Tibial artery (tissue), 4 donors: ENCODE measurements around the gene CA9.

ENCODE experiments used
- DNase-seq, 2 donors: peaks; one replicate each; pipeline ENCODE4 v3.0.0-alpha.2; 2019
- H3K27ac ChIP-seq, 2 donors: fragments of 200-600 bp; sonication (generic) in 1 of 2; 1 replicate in 1 of 2; 2 replicates in 1 of 2; pipeline ENCODE4 v1.5.1; 2018 to 2019; ENCODE audit warnings: mild to moderate bottlenecking in 1 of 2
- H3K27me3 ChIP-seq, 2 donors: fragments of 200-600 bp; sonication (generic) in 1 of 2; one replicate each; pipeline versions ENCODE4 v1.5.1 to v1.6.0; 2016 to 2019
- H3K36me3 ChIP-seq, 3 donors: fragments of 200-600 bp; sonication (generic) in 2 of 3; one replicate each; pipeline ENCODE4 v1.5.1; 2016 to 2019; ENCODE audit warnings: mild to moderate bottlenecking in 2 of 3
- H3K4me1 ChIP-seq, 4 donors: fragments of 200-600 bp; sonication (generic) in 2 of 4; 1 replicate in 3 of 4; 2 replicates in 1 of 4; pipeline ENCODE4 v1.5.1; 2016 to 2019
- H3K4me3 ChIP-seq, 2 donors: fragments of 200-600 bp; sonication (generic) in 1 of 2; 1 replicate in 1 of 2; 2 replicates in 1 of 2; pipeline ENCODE4 v1.5.1; 2018 to 2019; ENCODE audit warnings: mild to moderate bottlenecking in 2 of 2
- H3K9me3 ChIP-seq, 3 donors: fragments of 200-600 bp; sonication (generic) in 1 of 3; one replicate each; pipeline ENCODE4 v1.5.1; 2016 to 2019
- CTCF ChIP-seq, 2 experiments: fragments of 200-600 bp in 1 of 2; fragments of 450-650 bp in 1 of 2; IDR thresholded peaks; one replicate each; pipeline ENCODE4 v1.5.1; 2017 to 2019; ENCODE audit warnings: antibody characterized with exemption in 2 of 2, mild to moderate bottlenecking in 1 of 2, moderate library complexity in 1 of 2
- intact Hi-C: fragments of 100-400 bp; cut with DNase I; formaldehyde crosslinking; loops from one replicate; pipeline ENCODE4 v1.15.0; 2023; ENCODE audit warnings: low total_unique reads

The CA9 gene

GRCh38 chr9:35660966-35661415 is 12.7 kb upstream of the CA9 start:
- Histone ChIP-seq H3K4me3 (peak overlapping the region; percentile 87 to 99), H3K27ac (peak overlapping the region; percentile 99 to 100), H3K9me3 (no peaks in the 10 kb centered on the region), H3K27me3 (no peaks in the 10 kb centered on the region), H3K36me3 (peaks cover 15 to 35% (median 21%) of the 10 kb centered on the region in 3 donors), H3K4me1 (peaks cover 0 to 70% (median 32%) of the 10 kb centered on the region in 4 donors)
- peak in 1 of 2 experiments; percentile 67 for TF ChIP-seq CTCF (IDR thresholded peaks at IDR 0.05)
- DNase-seq, result peak; percentile 34 to 74
- intact Hi-C loops, result loop anchor here (5.0 kb wide), 1 partner anchor 36 kb away; no protein-coding TSS in a partner anchor

GRCh38 chr9:35661756-35662350 is 11.9 kb upstream of the CA9 start:
- H3K4me1 ChIP-seq, result peaks cover 0 to 67% (median 32%) of the 10 kb centered on the region in 4 donors

DNA sequence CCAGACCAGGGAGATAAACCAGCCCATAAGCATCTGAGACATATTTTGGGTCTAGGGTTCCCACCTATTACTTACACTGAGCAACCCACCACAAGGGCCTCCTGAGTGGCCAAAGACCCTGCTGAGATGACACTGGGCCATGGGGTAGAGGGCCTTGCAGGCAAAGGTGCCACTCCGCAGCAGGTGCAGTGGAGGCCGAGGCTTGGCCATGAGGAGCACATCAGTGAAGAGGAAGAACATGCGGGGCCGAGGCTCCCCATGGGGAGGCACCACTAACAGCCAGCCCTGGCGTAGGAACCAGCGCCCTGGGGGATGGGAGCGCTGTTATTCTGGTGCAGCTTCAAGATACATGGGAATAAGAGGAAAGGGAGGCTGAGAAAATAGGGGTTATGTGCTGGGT is 11.3 kb upstream of the CA9 start:
- DNase-seq, result no peak
- no peaks in the 10 kb centered on the region for H3K27me3 ChIP-seq
- H3K4me3 ChIP-seq, result no peak overlapping the region
- H3K4me1 ChIP-seq, result peaks cover 0 to 62% (median 32%) of the 10 kb centered on the region in 4 donors
- H3K9me3 ChIP-seq, result no peaks in the 10 kb centered on the region
- intact Hi-C loops, result loop anchor here (5.0 kb wide), 1 partner anchor 35 kb away; no protein-coding TSS in a partner anchor
- peak overlapping the region; percentile 99 to 100 for H3K27ac ChIP-seq
- no peak for TF ChIP-seq CTCF (IDR thresholded peaks at IDR 0.05)
- peaks cover 15 to 35% (median 21%) of the 10 kb centered on the region in 3 donors for H3K36me3 ChIP-seq

More at GRCh38 chr9:35661756-35662350, 11.9 kb upstream of the CA9 start:
- Histone ChIP-seq H3K36me3 (peaks cover 15 to 35% (median 21%) of the 10 kb centered on the region in 3 donors), H3K27ac (peak overlapping the region; percentile 99 to 100), H3K4me3 (peak overlapping the region in 1 of 2 donors; percentile 99), H3K9me3 (no peaks in the 10 kb centered on the region), H3K27me3 (no peaks in the 10 kb centered on the region)
- TF ChIP-seq CTCF (IDR thresholded peaks at IDR 0.05), result no peak
- no peak for DNase-seq
- intact Hi-C loops, result loop anchor here (5.0 kb wide), 1 partner anchor 35 kb away; no protein-coding TSS in a partner anchor

DNA sequence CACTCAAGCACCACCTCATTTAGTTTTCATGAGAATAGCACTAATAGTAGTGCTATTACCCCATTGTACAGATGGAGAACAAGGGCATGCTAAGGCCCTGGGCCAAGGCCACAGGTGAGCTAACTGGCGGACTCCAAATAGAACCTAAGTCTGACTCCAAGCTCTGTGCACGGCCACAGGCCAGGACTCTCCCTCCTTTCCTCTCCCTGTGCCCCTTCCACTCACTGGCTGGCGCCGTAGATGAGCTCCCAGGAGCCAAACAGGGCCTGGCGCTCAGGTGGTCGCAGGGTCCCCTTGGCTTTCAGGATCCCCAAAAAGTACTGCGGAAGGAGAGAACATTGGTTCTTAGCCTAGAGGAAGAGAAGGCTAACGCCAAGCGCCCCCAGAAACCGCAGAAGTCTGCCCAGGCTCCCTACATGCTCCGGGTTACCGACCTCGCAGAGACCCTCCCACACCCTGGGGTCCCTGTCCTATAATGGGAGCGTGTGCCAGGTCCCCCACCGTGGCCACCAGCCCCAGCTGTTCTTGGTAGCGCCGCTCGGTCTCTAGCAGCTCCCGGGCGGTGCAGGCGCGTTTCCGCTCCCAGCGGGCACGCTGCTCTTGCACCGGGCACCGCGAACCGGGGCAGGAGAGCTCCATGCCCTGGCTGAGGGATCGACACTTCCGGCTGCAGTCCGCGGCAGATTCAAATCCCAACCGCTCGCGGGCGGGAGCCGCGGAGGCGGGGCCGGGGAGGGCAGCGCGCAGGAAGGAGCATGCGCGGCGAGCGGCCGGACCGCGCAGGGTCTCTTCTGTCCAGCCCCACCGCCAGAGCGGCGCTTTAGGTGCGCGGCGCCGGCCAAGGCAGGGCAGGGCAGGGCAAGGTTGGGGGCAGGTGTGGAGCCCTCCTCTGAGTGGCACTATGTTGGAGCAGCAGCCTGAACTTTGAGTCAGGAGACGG is 8.9 kb upstream of the CA9 start, which contains the start of gene ARHGEF39:
Gene ARHGEF39 (minus strand): TSS at position 665 of the 940 bp plus-strand sequence. CDS start 26 bp downstream, at position 639.
- H3K27ac ChIP-seq, result peak within 1 kb of the TSS; percentile 99 to 100
- peak; percentile 66 to 93 for DNase-seq
- no peaks in the 10 kb centered on the region for H3K9me3 ChIP-seq
- peaks cover 0 to 59% (median 31%) of the 10 kb centered on the region in 4 donors for H3K4me1 ChIP-seq
- intact Hi-C loops, result loop anchor here (5.0 kb wide), 1 partner anchor 32 kb away; no protein-coding TSS in a partner anchor
- no peak for TF ChIP-seq CTCF (IDR thresholded peaks at IDR 0.05)
- H3K27me3 ChIP-seq, result no peaks in the 10 kb centered on the region
- H3K4me3 ChIP-seq, result peak within 1 kb of the TSS; percentile 48 to 58
- H3K36me3 ChIP-seq, result peaks cover 13 to 28% (median 21%) of the 10 kb centered on the region in 3 donors

DNA sequence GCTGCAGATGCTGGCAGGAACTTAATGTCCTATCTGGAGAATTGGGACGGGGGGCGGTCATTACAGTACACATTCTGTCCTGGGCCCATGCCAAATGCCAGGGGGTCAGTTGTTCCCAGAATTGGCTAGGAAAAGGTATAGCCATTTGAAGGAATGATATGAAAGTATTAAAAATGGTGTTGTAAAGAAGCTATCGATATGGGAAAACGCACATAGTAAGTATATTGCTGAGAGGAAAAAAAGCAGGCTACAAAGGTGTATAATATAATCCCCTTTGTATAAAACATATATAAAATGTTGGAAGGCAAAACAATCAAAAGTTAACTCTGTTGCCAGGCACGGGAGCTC is 8.3 kb upstream of the CA9 start:
- no peak for TF ChIP-seq CTCF (IDR thresholded peaks at IDR 0.05)
- no peak for DNase-seq
- H3K4me1 ChIP-seq, result peaks cover 0 to 53% (median 24%) of the 10 kb centered on the region in 4 donors
- peaks cover 6 to 21% (median 15%) of the 10 kb centered on the region in 3 donors for H3K36me3 ChIP-seq
- H3K27me3 ChIP-seq, result no peaks in the 10 kb centered on the region
- intact Hi-C loops, result no loop called here
- H3K9me3 ChIP-seq, result no peaks in the 10 kb centered on the region
- H3K4me3 ChIP-seq, result peak overlapping the region; percentile 48 to 58
- peak overlapping the region; percentile 99 to 100 for H3K27ac ChIP-seq
